Activated CD8-positive, alpha-beta memory T cell treated with anti-CD3 and anti-CD28 coated beads for 4 hours (primary cell): ENCODE results near the gene PRKCE.
"Not testable (repeated sequence)": the region's sequence is repeated elsewhere in the genome, so short reads cannot be mapped to it uniquely, and the experiment has no call there.

ENCODE experiments used
- DNase-seq, 2 donors: peaks; one replicate each; pipeline ENCODE4 v3.0.0-alpha.2; 2020; ENCODE audit warnings: low read depth in 2 of 2

The PRKCE gene

DNA sequence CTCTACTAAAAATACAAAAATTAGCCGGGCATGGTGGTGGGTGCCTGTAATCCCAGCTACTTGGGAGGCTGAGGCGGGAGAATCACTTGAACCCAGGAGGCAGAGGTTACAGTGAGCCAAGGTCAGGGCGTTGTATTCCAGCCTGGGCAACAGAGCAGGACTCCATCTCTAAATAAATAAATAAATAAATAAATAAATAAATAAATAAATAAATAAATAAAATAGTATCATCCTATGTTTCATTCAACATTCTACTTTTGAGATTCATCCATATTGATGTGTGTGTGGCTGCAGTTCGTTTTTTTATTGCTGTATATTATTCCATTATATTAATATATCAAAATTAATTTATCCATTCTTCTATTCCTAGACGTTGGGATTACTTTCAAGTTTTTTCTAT is 207.4 kb downstream of the PRKCE start:
- not testable (repeated sequence) for DNase-seq

DNA sequence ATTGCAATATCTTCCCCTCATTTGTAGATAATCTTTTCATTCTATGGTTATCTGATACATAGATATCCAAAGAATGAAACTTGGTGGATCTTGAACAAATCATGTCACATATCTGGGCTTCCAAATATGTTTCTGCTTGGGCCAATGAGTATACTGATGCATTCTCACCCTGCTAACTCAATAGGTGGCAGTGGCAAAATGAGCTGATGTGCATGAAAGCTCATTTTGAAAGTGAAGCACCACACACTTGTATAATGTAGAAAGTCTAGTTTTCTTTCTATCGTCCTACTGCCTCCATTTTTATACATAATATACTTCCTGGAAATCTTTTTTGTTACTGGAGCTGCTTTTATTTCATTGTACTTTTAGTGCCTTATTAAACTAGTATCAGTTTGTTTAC is 208.2 kb downstream of the PRKCE start:
- no peak for DNase-seq

DNA sequence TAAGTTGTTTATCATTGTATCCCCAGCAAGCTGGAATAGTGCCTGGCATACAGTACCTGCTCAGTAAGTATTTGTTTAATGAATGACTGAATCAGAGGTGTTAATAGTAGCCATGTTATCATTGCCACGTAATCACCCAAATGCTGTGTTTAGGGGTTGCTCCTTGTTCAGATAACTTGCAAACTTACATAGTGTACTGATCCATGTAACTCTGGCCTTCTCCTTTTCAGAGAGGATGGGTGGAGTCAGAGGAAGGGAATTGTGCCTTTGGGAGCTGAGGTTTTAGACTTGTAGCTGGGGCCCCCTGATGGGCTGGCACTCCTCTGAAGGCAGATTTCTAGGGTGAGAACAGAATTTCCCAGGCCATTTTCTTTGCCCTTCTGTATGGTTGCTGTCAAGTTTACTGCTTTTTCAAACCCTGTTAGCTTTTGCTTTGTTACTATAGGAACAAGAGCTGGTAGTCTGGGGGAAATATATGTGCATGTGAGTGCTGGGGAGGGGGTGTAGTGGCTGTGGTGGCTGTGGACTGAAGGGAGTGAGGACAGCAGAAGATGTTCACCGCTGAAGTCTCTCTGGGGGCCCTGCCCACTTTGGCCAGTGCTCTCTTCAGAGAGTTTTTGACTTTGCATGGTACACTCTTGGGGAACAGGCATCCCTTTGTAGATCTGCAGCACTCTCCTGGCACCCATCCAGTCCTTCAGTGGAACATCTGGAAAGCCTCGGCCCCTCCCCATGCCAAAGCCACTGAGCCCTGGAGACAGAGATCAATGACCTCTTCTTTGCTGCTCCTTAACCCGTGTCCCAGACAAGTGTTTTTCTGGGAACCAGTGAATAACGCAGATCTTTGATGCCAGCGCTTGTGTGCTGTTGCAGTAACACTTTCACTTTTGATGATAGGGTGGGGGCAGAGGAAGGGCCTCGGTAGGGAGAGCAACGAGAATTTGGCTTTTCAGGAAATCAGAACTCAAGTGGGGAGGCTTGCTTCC is 209.0 kb downstream of the PRKCE start:
- DNase-seq, result no peak

GRCh38 chr2:45862843-45863242 is 211.4 kb downstream of the PRKCE start:
- DNase-seq, result no peak

DNA sequence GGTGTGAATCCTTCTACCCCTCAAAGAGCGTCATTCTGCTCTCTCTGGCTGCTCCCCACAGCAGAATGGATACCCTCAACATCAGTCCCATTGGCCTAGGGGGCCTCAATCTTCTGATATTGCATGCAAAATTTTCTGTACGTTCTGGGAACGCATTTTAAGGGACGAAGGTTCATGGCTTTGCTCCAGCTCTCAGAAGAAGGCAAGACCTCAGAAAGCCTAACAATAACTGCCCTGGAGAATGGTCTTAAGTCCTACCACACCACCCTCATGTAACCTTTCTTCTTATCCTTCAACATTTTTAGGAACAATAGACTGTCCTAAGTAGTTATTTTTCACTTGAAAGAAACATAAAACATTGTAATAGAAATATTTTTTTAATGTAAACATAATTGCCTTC is 212.6 kb downstream of the PRKCE start:
- DNase-seq, result no peak

DNA sequence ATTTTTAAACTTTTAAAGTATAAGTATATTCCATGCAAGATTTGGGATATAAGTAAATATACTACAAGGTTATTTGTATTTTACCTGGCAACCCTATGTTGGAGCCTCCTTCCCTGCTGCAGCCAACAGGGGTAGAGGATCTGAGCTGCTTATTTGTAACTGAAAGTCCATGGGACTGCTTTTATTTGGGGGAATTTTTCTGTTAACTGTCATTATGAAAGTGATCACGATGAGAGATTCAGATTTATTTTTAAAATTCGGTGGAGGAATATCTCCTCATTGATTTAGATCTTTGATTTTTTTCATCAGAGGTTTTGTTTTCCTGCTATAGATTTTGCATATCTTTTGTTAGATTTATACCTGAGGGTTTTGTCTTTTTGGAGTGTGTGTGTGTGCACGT is 215.9 kb downstream of the PRKCE start:
- DNase-seq, result no peak

- no peak for DNase-seq
Observed at GRCh38 chr2:45867800-45868199, 216.3 kb downstream of the PRKCE start.

GRCh38 chr2:45869165-45869501 is 217.7 kb downstream of the PRKCE start:
- no peak for DNase-seq

GRCh38 chr2:45871025-45871424 is 219.6 kb downstream of the PRKCE start:
- DNase-seq, result no peak

GRCh38 chr2:45871541-45871940 is 220.1 kb downstream of the PRKCE start:
- no peak for DNase-seq

DNA sequence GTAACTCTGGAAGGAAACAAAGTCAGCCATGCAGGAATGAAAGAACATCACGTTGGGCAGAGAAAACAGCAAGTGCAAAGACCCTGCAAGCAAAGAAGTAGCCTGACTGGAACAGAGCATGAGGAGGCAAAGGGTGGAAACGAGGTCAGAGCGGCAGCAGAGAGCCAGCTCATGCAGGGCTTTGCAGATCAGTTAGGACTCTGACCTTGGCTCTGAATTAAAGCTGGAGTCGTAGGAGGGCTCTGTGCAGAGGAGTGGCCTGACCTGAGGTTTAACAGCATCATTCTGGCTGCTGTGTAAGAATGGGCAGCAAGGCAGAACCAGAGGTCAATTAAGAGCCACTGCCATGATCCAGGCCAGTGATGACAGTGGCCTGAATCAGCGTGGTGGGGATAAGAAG is 220.7 kb downstream of the PRKCE start:
- DNase-seq, result no peak

GRCh38 chr2:45874344-45874743 is 222.9 kb downstream of the PRKCE start:
- DNase-seq, result no peak

DNA sequence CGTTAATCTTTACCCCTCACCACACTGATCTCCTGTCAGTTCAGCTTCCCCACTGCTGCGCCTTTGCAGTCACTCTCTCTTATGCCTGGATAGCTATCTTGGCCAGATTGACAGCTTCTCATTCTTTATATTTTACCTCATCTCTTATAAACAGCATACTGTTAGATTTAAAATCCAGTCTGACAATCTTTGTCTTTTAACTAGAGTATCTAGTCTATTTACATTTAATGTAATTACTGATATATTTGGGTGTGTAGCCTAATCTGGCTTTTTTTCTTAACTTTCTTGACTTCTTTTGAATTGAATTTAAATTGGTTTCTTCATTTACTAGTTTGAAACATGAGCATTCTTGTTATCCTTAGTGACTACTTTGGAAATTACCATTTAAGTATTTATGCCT is 225.1 kb downstream of the PRKCE start:
- no peak for DNase-seq

DNA sequence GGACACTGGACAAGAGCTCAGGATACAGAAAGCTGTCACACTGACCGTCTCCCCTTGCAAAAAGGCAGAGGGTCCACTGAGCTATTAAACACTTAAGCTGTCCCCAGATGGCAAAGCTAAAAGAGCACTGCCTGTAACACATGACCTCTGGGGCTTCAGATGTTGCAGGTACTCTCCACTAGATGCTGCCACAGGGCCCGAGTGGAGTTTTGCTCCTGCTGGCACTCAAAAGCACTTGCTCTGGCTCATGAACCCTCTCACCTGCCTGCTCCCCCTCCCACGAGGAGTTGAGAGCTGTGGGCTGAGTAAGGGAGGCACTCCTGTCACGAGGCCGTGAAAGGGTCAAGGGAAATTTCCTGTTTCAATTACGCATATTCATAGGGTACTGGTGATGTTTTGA is 227.9 kb downstream of the PRKCE start:
- no peak for DNase-seq

DNA sequence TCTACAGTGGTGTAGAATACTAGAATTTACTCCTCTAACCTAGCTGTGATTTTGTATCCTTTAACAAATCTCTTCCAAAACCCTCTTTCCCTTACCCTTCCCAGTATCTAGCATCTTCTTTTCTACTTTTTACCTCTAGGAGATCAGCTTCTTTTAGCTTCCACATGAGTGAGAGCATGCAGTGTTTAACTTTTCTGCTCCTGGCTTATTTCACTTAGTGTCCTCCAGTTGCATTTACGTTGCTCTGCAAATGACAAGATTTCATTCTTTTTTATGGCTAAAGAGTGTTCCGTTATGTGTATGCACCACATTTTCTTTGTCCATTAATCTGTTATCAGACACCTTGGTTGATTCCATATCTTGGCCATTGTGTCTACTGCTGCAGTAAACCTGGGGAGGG is 228.5 kb downstream of the PRKCE start:
- no peak for DNase-seq

DNA sequence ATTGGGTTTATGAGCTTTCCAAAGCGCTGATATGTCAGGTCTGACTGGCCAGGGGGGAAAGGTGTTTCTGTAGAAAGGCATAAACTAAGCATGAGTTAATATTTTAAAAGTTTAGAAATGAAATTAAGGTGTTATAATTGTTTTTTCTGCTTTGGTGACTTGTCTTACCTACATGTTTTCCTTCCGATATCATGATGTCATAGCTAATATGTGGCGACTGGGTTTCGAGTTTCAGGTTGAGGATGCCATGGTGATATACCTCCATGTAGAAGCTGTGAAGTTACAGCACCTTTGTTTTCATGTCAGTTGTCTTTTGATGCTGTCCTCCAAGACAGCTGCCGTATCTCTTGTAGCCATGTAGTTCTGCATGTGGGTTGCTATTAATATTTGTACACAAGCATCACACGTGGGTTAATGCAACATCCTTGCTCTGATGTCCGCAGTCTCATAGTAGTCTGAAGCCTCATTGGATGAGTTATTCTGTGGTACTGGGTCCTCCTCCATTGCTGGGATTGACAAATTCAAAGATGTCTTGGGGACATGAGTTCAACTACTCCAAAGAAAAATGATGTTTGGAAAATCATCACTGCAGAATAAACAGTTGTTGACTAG is 230.6 kb downstream of the PRKCE start:
- no peak for DNase-seq

- DNase-seq, result no peak
Observed at GRCh38 chr2:45882707-45883602, 231.5 kb downstream of the PRKCE start.

GRCh38 chr2:45883603-45884000 is 232.1 kb downstream of the PRKCE start:
- no peak for DNase-seq

GRCh38 chr2:45884126-45884525 is 232.7 kb downstream of the PRKCE start:
- DNase-seq, result no peak

DNA sequence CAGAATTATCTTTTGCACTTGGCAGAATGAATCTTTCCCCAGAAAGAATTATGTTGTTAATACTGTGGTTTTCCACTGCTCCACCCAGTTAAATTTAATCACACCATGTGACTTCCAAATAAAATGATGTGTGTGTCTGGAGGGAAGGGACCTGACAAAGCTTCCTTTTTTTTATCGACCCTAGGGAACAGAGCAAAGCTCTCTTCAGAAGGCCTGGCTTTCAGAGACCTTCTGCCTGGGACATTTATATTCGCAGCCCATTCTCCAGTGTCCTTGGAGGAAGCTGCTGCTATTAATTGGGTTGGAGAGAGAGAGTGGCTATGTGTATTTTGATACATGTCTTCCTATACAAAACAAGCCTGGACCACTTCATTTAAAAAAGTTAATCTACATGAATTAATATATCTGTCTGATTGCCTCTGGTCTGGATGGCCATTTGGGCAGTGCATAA is 233.7 kb downstream of the PRKCE start:
- DNase-seq, result no peak

- no peak for DNase-seq
Observed at GRCh38 chr2:45886171-45886663, 234.7 kb downstream of the PRKCE start.

GRCh38 chr2:45888167-45888566 is 236.7 kb downstream of the PRKCE start:
- no peak for DNase-seq
